Naive thymus-derived CD4-positive, alpha-beta T cell (primary cell): ENCODE data around the gene TAF11L10. TPM values are rescaled to one million over a fixed set of nuclear protein-coding genes. Genes with fewer than 3 reads are reported as not detected.

ENCODE experiments used
- polyA plus RNA-seq, 2 donors: library from polyadenylated mRNA; unstranded; fragments of 300-500 nt; fragmentation: Illumina TruSeq; gene quantifications; one replicate each; pipeline ENCODE4 v1.2.3, GENCODE V29; 2021
- total RNA-seq, 6 experiments: library from RNA in 5 of 6; stranded (reverse) in 5 of 6; gene quantifications; 1 replicate in 5 of 6; 2 replicates in 1 of 6; pipeline ENCODE4 v1.2.3 and lab custom pipeline; 2021 to 2026

Gene TAF11L10
- total and polyA plus RNA-seq, 7 experiments from 2014 or later: not detected

Other genes starting within 250 kb of the TAF11L10 start
- gene TAF11L2, start 99.6 kb downstream of the TAF11L10 start, total RNA-seq: not detected
- gene TAF11L2, start 99.6 kb downstream of the TAF11L10 start, polyA plus RNA-seq: not detected
- not detected for gene TAF11L3, start 79.5 kb downstream of the TAF11L10 start, total RNA-seq
- gene TAF11L3, start 79.5 kb downstream of the TAF11L10 start, polyA plus RNA-seq: not detected
- gene TAF11L4, start 76.0 kb downstream of the TAF11L10 start, total RNA-seq: not detected
- gene TAF11L4, start 76.0 kb downstream of the TAF11L10 start, polyA plus RNA-seq: not detected
- not detected for gene TAF11L5, start 72.6 kb downstream of the TAF11L10 start, total RNA-seq
- gene TAF11L5, start 72.6 kb downstream of the TAF11L10 start, polyA plus RNA-seq: not detected
- gene TAF11L6, start 69.2 kb downstream of the TAF11L10 start, total RNA-seq: not detected
- not detected for gene TAF11L6, start 69.2 kb downstream of the TAF11L10 start, polyA plus RNA-seq
- not detected for gene TAF11L7, start 12.1 kb downstream of the TAF11L10 start, total RNA-seq
- not detected for gene TAF11L7, start 12.1 kb downstream of the TAF11L10 start, polyA plus RNA-seq
- gene TAF11L8, start 6.9 kb downstream of the TAF11L10 start, total RNA-seq: not detected
- gene TAF11L8, start 6.9 kb downstream of the TAF11L10 start, polyA plus RNA-seq: not detected
- gene TAF11L9, start 3.4 kb downstream of the TAF11L10 start, total RNA-seq: not detected
- gene TAF11L9, start 3.4 kb downstream of the TAF11L10 start, polyA plus RNA-seq: not detected
- gene TAF11L11, start 6.4 kb upstream of the TAF11L10 start, total RNA-seq: not detected
- gene TAF11L11, start 6.4 kb upstream of the TAF11L10 start, polyA plus RNA-seq: not detected
- gene TAF11L12, start 12.6 kb upstream of the TAF11L10 start, total RNA-seq: not detected
- not detected for gene TAF11L12, start 12.6 kb upstream of the TAF11L10 start, polyA plus RNA-seq
- not detected for gene TAF11L13, start 34.3 kb upstream of the TAF11L10 start, total RNA-seq
- gene TAF11L13, start 34.3 kb upstream of the TAF11L10 start, polyA plus RNA-seq: not detected
- not detected for gene TAF11L14, start 36.6 kb upstream of the TAF11L10 start, total RNA-seq
- gene TAF11L14, start 36.6 kb upstream of the TAF11L10 start, polyA plus RNA-seq: not detected